ENCODE measurements around the gene LOXL4. TPM values are rescaled to one million over a fixed set of nuclear protein-coding genes. Genes with fewer than 3 reads are reported as not detected.

LOXL4 gene
- total RNA-seq, 2 experiments from 2014 or later = not detected

GRCh38 chr10:98261436-98262277 is 6.3 kb downstream of the LOXL4 start:
- Histone ChIP-seq H3K36me3 (ENCODE audit: insufficient read depth, low read length) (no peaks in the 10 kb centered on the region), H3K4me3 (ENCODE audit: low read length) (no peak overlapping the region), H3K27ac (ENCODE audit: low read depth in 1 of 2, low read length in 2 of 2) (no peak overlapping the region), H3K9me3 (ENCODE audit: control insufficient read depth in 1 of 2, insufficient read depth in 1 of 2, low read length in 2 of 2) (no peaks in the 10 kb centered on the region), H3K4me1 (ENCODE audit: insufficient read depth, low read length) (no peaks in the 10 kb centered on the region), H3K27me3 (ENCODE audit: control insufficient read depth in 1 of 2, insufficient read depth in 2 of 2, low read length in 2 of 2) (peaks cover 3% of the 10 kb centered on the region in 2 experiments)
- ATAC-seq (ENCODE audit: poor library complexity) (no peak), DNase-seq (no peak)
- Mint-ChIP-seq H3K4me1 (ENCODE audit: low read depth) (no peaks in the 10 kb centered on the region), H3K27me3 (peaks cover 11% of the 10 kb centered on the region), H3K36me3 (ENCODE audit: low read depth) (no peaks in the 10 kb centered on the region), H3K9me3 (no peaks in the 10 kb centered on the region), H3K4me3 (no peak overlapping the region), H3K27ac (no peak overlapping the region)
- intact Hi-C loops (cut with DNase I, micrococcal nuclease) = no loop called here
- POLR2A ChIA-PET = no interaction called here
- TF ChIP-seq, protein P1, sequence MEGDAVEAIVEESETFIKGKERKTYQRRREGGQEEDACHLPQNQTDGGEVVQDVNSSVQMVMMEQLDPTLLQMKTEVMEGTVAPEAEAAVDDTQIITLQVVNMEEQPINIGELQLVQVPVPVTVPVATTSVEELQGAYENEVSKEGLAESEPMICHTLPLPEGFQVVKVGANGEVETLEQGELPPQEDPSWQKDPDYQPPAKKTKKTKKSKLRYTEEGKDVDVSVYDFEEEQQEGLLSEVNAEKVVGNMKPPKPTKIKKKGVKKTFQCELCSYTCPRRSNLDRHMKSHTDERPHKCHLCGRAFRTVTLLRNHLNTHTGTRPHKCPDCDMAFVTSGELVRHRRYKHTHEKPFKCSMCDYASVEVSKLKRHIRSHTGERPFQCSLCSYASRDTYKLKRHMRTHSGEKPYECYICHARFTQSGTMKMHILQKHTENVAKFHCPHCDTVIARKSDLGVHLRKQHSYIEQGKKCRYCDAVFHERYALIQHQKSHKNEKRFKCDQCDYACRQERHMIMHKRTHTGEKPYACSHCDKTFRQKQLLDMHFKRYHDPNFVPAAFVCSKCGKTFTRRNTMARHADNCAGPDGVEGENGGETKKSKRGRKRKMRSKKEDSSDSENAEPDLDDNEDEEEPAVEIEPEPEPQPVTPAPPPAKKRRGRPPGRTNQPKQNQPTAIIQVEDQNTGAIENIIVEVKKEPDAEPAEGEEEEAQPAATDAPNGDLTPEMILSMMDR (IDR thresholded peaks at IDR 0.05) = no peak
- CTCF ChIA-PET = no interaction called here

- no peak overlapping the region for H3K27ac ChIP-seq (ENCODE audit: low read depth in 1 of 2, low read length in 2 of 2)
- H3K4me3 Mint-ChIP-seq = no peak overlapping the region
- peaks cover 2% of the 10 kb centered on the region for H3K27me3 Mint-ChIP-seq
- H3K27ac Mint-ChIP-seq = no peak overlapping the region
- no peak for ATAC-seq (ENCODE audit: poor library complexity)
- peaks cover 7% of the 10 kb centered on the region for H3K36me3 Mint-ChIP-seq (ENCODE audit: low read depth)
- POLR2A ChIA-PET = no interaction called here
- no peaks in the 10 kb centered on the region for H3K27me3 ChIP-seq (ENCODE audit: control insufficient read depth in 1 of 2, insufficient read depth in 2 of 2, low read length in 2 of 2)
- intact Hi-C loops (cut with DNase I, micrococcal nuclease) = no loop called here
- no peaks in the 10 kb centered on the region for H3K9me3 ChIP-seq (ENCODE audit: control insufficient read depth in 1 of 2, insufficient read depth in 1 of 2, low read length in 2 of 2)
- peaks cover under 1% of the 10 kb centered on the region for H3K36me3 ChIP-seq (ENCODE audit: insufficient read depth, low read length)
- DNase-seq = no peak
- TF ChIP-seq, protein P1 (IDR thresholded peaks at IDR 0.05) = no peak
- H3K4me1 Mint-ChIP-seq (ENCODE audit: low read depth) = no peaks in the 10 kb centered on the region
- H3K4me1 ChIP-seq (ENCODE audit: insufficient read depth, low read length) = no peaks in the 10 kb centered on the region
- CTCF ChIA-PET = no interaction called here
- H3K4me3 ChIP-seq (ENCODE audit: low read length) = no peak overlapping the region
- no peaks in the 10 kb centered on the region for H3K9me3 Mint-ChIP-seq
Measured at GRCh38 chr10:98260752-98261151, 7.2 kb downstream of the LOXL4 start.

- no peaks in the 10 kb centered on the region for H3K9me3 Mint-ChIP-seq
- no peak overlapping the region for H3K27ac ChIP-seq (ENCODE audit: low read depth in 1 of 2, low read length in 2 of 2)
- H3K36me3 ChIP-seq (ENCODE audit: insufficient read depth, low read length) = peaks cover 4% of the 10 kb centered on the region
- POLR2A ChIA-PET = no interaction called here
- H3K27me3 Mint-ChIP-seq = no peaks in the 10 kb centered on the region
- no peaks in the 10 kb centered on the region for H3K27me3 ChIP-seq (ENCODE audit: control insufficient read depth in 1 of 2, insufficient read depth in 2 of 2, low read length in 2 of 2)
- DNase-seq = no peak
- H3K4me1 ChIP-seq (ENCODE audit: insufficient read depth, low read length) = no peaks in the 10 kb centered on the region
- no peak overlapping the region for H3K4me3 Mint-ChIP-seq
- TF ChIP-seq, protein P1 (IDR thresholded peaks at IDR 0.05) = no peak
- no peak overlapping the region for H3K27ac Mint-ChIP-seq
- CTCF ChIA-PET = no interaction called here
- peaks cover 7% of the 10 kb centered on the region for H3K36me3 Mint-ChIP-seq (ENCODE audit: low read depth)
- ATAC-seq (ENCODE audit: poor library complexity) = no peak
- no peak overlapping the region for H3K4me3 ChIP-seq (ENCODE audit: low read length)
- no peaks in the 10 kb centered on the region for H3K4me1 Mint-ChIP-seq (ENCODE audit: low read depth)
- H3K9me3 ChIP-seq (ENCODE audit: control insufficient read depth in 1 of 2, insufficient read depth in 1 of 2, low read length in 2 of 2) = no peaks in the 10 kb centered on the region
- intact Hi-C loops (cut with DNase I, micrococcal nuclease) = no loop called here
Measured at GRCh38 chr10:98260350-98260749, 7.6 kb downstream of the LOXL4 start.
